ENCODE results near the gene TRMT10A. TPM values are rescaled to one million over a fixed set of nuclear protein-coding genes. Genes with fewer than 3 reads are reported as not detected.

Gene TRMT10A
- total and polyA plus RNA-seq, 2 donors (not counting 3 experiments of a cell fraction or from before 2014, with no cell fraction given), result 1.7 to 8.4 TPM

- DNase-seq (ENCODE audit: low read depth, low spot score), result no peak
- Histone ChIP-seq H4K20me1 (replicated peaks; ENCODE audit: control insufficient read depth, extremely low read depth, insufficient read depth, low read length) (no peaks in the 10 kb centered on the region), H3K4me2 (ENCODE audit: insufficient read depth, low read length) (no peak within 1 kb of the TSS), H3K9me1 (replicated peaks; ENCODE audit: control insufficient read depth, extremely low read depth, insufficient read depth, low read length) (no peaks in the 10 kb centered on the region), H3K4me3 (replicated peaks in 1 of 3; ENCODE audit: insufficient read depth in 1 of 3, low read depth in 1 of 3, low read length in 3 of 3) (no peak within 1 kb of the TSS), H3K27ac (ENCODE audit: insufficient read depth, low read depth, low read length) (no peak within 1 kb of the TSS), H2AFZ (ENCODE audit: low read depth, low read length) (no peak within 1 kb of the TSS), H3K27me3 (ENCODE audit: control insufficient read depth in 2 of 2, insufficient read depth in 2 of 2, low read length in 2 of 2) (no peaks in the 10 kb centered on the region), H3K79me2 (ENCODE audit: control insufficient read depth, insufficient read depth, low read length) (no peaks in the 10 kb centered on the region), H3K9ac (replicated peaks; ENCODE audit: extremely low read depth, insufficient read depth, low read length) (no peak within 1 kb of the TSS), H3K4me1 (ENCODE audit: control insufficient read depth, extremely low read depth, insufficient read depth, low read length) (no peaks in the 10 kb centered on the region), H3K36me3 (ENCODE audit: control insufficient read depth in 2 of 2, extremely low read depth in 1 of 2, insufficient read depth in 2 of 2, low read length in 2 of 2) (no peaks in the 10 kb centered on the region), H3K9me3 (replicated peaks; ENCODE audit: control insufficient read depth, insufficient read depth, low read length) (no peaks in the 10 kb centered on the region)
- TF ChIP-seq MYC (IDR thresholded peaks at IDR 0.05; ENCODE audit: low read depth, low read length), result no peak
- no peak for TF ChIP-seq POLR2AphosphoS5 (IDR thresholded peaks at IDR 0.05; ENCODE audit: insufficient read depth, low read depth, low read length)
- TF ChIP-seq FOS (IDR thresholded peaks at IDR 0.05; ENCODE audit: borderline replicate concordance, insufficient read depth, low read length), result no peak
- TF ChIP-seq MAX (IDR thresholded peaks at IDR 0.05; ENCODE audit: insufficient read depth, insufficient read length), result no peak
- no peak for TF ChIP-seq GATA2 (IDR thresholded peaks at IDR 0.05; ENCODE audit: insufficient read depth, insufficient read length, low read depth, low read length)
- no peak for TF ChIP-seq EZH2 (IDR thresholded peaks at IDR 0.05; ENCODE audit: borderline replicate concordance, low read depth, low read length, severe bottlenecking)
- BruUV-seq (replicated peaks), result no TSS peak
- CTCF ChIA-PET, result no interaction called here
- POLR2A ChIA-PET, result no interaction called here
- FAIRE-seq, result no peak
- intact Hi-C loops (cut with micrococcal nuclease), result no loop called here
- dilution Hi-C loops (cut with MboI; ENCODE audit: extremely low pct_ligation_motif_present, low sequenced_read_pairs), result no loop called here
Measured at GRCh38 chr4:99510721-99511120, 53.1 kb downstream of the TRMT10A start, which contains the start of gene C4orf17. C4orf17 (plus strand) TSS chr4:99511021; CDS start chr4:99513082, 2,061 bp downstream.

DNA sequence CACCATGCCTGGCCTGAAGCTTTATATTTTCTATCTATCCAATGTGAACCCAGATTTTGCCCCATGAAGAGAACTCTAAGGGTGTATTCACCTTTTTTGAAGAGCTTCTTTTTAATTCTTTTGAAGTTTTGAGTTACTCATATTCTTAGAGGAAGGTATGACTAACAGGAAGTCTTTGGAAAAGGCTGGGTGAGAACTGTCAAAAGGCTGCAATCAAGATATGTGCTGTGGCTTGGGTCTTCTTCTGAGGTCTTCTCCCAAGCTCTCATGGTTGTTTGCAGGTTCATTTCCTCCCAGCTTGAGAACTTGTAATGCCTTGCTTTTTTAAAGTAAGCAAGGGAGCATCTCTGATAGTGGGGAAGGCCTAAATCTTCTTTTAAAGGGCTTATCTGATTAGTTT is 56.1 kb downstream of the TRMT10A start:
- no peak overlapping the region for H2AFZ ChIP-seq (ENCODE audit: low read depth, low read length)
- DNase-seq (ENCODE audit: low read depth, low spot score), result no peak
- H3K4me2 ChIP-seq (ENCODE audit: insufficient read depth, low read length), result no peak overlapping the region
- H3K4me3 ChIP-seq (replicated peaks in 1 of 3; ENCODE audit: insufficient read depth in 1 of 3, low read depth in 1 of 3, low read length in 3 of 3), result no peak overlapping the region
- no peak overlapping the region for H3K9ac ChIP-seq (replicated peaks; ENCODE audit: extremely low read depth, insufficient read depth, low read length)
- H3K79me2 ChIP-seq (ENCODE audit: control insufficient read depth, insufficient read depth, low read length), result no peaks in the 10 kb centered on the region
- FAIRE-seq, result peak; percentile 12
- H3K27me3 ChIP-seq (ENCODE audit: control insufficient read depth in 2 of 2, insufficient read depth in 2 of 2, low read length in 2 of 2), result no peaks in the 10 kb centered on the region
- H3K9me3 ChIP-seq (replicated peaks; ENCODE audit: control insufficient read depth, insufficient read depth, low read length), result no peaks in the 10 kb centered on the region
- no TSS peak for BruUV-seq (replicated peaks)
- POLR2A ChIA-PET, result no interaction called here
- H3K4me1 ChIP-seq (ENCODE audit: control insufficient read depth, extremely low read depth, insufficient read depth, low read length), result no peaks in the 10 kb centered on the region
- CTCF ChIA-PET, result interaction anchor here (0.6 to 0.8 kb wide), 2 partner anchors 12 to 45 kb away, joined by 3 read pairs; no protein-coding TSS in a partner anchor
- no peak overlapping the region for H3K27ac ChIP-seq (ENCODE audit: insufficient read depth, low read depth, low read length)
- no peak for TF ChIP-seq FOS (IDR thresholded peaks at IDR 0.05; ENCODE audit: borderline replicate concordance, insufficient read depth, low read length)
- no peak for TF ChIP-seq GATA2 (IDR thresholded peaks at IDR 0.05; ENCODE audit: insufficient read depth, insufficient read length, low read depth, low read length)
- TF ChIP-seq JUN (IDR thresholded peaks at IDR 0.05; ENCODE audit: borderline replicate concordance, insufficient read depth, insufficient read length, low read depth), result no peak
- TF ChIP-seq MYC (IDR thresholded peaks at IDR 0.05; ENCODE audit: low read depth, low read length), result no peak
- no peak for TF ChIP-seq EZH2 (IDR thresholded peaks at IDR 0.05; ENCODE audit: borderline replicate concordance, low read depth, low read length, severe bottlenecking)
- no peak for TF ChIP-seq POLR2A (IDR thresholded peaks at IDR 0.05; ENCODE audit: low read depth, low read length)
- no peak for TF ChIP-seq POLR2AphosphoS5 (IDR thresholded peaks at IDR 0.05; ENCODE audit: insufficient read depth, low read depth, low read length)
- TF ChIP-seq, protein P1, sequence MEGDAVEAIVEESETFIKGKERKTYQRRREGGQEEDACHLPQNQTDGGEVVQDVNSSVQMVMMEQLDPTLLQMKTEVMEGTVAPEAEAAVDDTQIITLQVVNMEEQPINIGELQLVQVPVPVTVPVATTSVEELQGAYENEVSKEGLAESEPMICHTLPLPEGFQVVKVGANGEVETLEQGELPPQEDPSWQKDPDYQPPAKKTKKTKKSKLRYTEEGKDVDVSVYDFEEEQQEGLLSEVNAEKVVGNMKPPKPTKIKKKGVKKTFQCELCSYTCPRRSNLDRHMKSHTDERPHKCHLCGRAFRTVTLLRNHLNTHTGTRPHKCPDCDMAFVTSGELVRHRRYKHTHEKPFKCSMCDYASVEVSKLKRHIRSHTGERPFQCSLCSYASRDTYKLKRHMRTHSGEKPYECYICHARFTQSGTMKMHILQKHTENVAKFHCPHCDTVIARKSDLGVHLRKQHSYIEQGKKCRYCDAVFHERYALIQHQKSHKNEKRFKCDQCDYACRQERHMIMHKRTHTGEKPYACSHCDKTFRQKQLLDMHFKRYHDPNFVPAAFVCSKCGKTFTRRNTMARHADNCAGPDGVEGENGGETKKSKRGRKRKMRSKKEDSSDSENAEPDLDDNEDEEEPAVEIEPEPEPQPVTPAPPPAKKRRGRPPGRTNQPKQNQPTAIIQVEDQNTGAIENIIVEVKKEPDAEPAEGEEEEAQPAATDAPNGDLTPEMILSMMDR (IDR thresholded peaks at IDR 0.05; ENCODE audit: extremely low read depth in 1 of 2, insufficient read depth in 1 of 2, low read depth in 1 of 2, low read length in 2 of 2), result no peak
- no peak for TF ChIP-seq MAX (IDR thresholded peaks at IDR 0.05; ENCODE audit: insufficient read depth, insufficient read length)
- H3K9me1 ChIP-seq (replicated peaks; ENCODE audit: control insufficient read depth, extremely low read depth, insufficient read depth, low read length), result no peaks in the 10 kb centered on the region
- no peaks in the 10 kb centered on the region for H3K36me3 ChIP-seq (ENCODE audit: control insufficient read depth in 2 of 2, extremely low read depth in 1 of 2, insufficient read depth in 2 of 2, low read length in 2 of 2)
- dilution Hi-C loops (cut with MboI; ENCODE audit: extremely low pct_ligation_motif_present, low sequenced_read_pairs) (no loop called here), intact Hi-C loops (cut with micrococcal nuclease) (no loop called here)
- no peaks in the 10 kb centered on the region for H4K20me1 ChIP-seq (replicated peaks; ENCODE audit: control insufficient read depth, extremely low read depth, insufficient read depth, low read length)
